Pons (tissue), 1 donor: ENCODE data around the gene NEMF.
"Not testable (repeated sequence)": the region's sequence is repeated elsewhere in the genome, so short reads cannot be mapped to it uniquely, and the experiment has no call there.

Experiments
- DNase-seq: peaks from one replicate; pipeline ENCODE4 v3.0.0-alpha.2; 2016; ENCODE audit warnings: low spot score

The NEMF gene

DNA sequence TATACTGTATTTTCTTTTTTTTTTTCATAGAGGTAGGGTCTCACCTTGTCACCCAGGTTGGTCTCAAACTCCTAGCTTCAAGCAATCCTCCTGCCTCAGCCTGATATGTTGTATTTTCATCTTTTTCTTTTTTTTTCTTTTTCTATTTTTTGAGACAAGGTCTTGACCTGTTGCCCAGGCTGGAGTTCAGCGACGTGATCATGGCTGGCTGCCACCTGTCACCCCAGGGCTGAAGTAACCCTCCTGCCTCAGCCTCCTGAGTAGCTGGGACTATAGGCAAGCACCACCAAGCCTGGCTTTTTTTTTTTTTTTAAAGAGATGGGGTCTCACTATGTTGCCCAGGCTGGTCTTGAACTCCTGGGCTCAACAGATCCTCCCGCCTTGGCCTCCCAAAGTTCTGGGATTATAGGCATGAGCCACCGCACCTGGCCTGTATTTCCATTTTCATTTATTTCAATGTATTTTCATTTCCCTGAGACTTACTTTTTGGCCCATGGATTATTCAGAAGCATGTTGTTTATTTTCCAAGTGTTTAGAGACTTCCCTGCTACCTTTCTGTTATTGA is 24.1 kb upstream of the NEMF start:
- DNase-seq, result no peak

- no peak for DNase-seq
These were observed 23.1 kb upstream of the NEMF start for GRCh38 chr14:49875640-49876198.

GRCh38 chr14:49873548-49873947 is 21.0 kb upstream of the NEMF start:
- DNase-seq, result not testable (repeated sequence)

DNA sequence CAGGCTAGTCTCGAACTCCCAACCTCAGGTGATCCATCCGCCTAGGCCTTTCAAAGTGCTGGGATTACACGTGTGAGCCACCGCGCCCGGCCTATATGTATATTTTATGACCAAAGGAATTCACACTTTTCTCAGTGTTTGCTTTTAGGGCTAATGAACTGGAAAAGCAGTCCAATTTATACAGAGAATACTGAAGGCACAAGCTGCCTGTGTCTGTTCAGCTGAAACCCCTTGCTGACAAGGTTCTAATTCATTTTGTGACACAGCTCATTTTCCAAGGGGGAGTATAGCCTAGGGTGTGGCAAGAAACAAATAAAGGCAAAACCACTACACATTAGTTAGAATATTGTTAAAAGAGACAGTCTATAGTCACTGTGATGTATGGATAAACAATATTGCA is 18.3 kb upstream of the NEMF start:
- no peak for DNase-seq

GRCh38 chr14:49868720-49869114 is 16.1 kb upstream of the NEMF start:
- peak; percentile 32 for DNase-seq

GRCh38 chr14:49867831-49868719 is 15.5 kb upstream of the NEMF start:
- peak; percentile 87 for DNase-seq

GRCh38 chr14:49865431-49865859 is 12.9 kb upstream of the NEMF start:
- DNase-seq, result peak; percentile 71

DNA sequence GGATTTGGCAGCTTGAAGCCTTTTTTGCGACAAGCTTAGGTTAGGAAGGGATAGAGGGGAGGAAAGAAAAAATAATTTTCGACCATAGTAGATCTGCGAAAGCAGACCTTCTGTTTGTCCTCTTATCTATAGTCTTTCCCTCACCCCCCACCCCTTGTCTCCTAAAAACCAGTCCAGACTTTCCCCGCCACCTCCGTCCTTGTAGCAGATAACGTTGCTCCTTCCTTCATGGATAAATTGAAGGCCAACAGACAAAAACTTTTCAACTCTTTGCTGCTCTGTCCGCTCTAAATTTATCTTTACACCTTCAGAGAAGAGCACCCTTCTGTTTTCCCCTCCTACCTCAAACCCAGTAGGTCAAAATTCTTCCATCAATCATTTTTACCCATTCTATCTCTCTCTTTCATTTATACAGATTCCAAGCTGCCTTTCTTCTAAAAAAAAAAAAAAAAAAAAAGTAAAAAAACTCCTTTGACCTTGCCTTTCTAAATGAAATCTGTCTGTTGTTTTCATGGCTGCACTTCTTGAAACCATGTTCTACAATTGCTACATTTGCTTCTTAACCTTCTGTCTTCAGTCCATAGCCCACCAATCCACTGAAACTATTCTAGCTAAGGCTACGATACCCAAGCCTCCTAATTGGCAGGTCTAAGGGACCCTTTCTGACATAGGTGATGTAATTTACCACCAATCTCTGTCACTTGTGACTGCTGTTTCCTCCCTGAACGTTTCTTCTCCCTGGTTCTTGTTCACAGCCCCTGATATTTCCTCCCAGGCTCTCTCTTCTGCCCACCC is 11.1 kb upstream of the NEMF start:
- no peak for DNase-seq

DNA sequence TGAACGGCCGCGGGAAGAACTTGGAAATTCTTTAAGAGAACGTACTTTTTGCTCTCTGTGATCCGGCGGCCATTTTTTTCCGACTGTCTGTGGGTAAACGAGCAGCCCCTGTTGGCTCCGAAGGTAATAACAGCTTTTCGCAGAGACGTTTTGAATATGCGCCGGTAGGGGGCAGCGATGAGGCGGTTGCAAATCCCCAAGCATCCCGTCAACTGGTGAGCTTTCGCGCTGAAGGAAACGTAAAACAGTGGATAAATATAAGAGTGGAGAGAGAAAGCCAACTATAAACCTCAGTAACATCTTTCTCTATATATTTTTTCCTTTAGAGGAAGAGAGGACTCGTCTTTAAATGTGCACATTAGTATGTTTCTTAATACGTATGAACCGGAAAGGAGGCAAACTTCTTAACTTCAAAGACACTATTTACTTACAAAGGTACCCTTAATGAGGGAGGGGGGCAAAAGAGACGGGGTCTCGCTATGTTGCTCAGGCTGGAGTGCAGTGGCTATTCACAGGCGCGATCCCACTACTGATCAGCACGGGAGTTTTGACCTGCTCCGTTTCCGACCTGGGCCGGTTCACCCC is 9.6 kb upstream of the NEMF start:
- peak; percentile 88 for DNase-seq

DNA sequence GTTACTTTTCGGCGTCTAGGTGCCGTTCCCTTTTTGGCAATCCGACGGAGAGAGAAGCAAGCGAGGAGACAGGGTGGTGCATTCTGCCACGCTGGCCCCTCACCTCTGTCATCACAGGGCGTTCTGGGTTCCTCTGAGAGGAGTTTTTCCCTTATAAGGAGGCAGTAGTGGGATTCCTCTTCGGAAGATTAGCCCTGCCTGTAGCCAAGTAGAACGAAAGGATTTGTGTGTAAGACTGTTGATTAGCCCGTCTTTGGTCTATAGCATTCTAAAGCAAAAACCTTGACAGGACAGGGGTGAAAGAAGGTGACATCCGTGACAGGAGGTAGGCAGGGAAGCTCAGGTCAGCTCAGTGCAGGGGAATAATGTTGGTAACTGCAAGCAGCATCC is 9.1 kb upstream of the NEMF start:
- DNase-seq, result no peak

GRCh38 chr14:49860988-49861698 is 8.6 kb upstream of the NEMF start:
- no peak for DNase-seq

- no peak for DNase-seq
These were observed 5.8 kb upstream of the NEMF start for GRCh38 chr14:49858383-49858782.

DNA sequence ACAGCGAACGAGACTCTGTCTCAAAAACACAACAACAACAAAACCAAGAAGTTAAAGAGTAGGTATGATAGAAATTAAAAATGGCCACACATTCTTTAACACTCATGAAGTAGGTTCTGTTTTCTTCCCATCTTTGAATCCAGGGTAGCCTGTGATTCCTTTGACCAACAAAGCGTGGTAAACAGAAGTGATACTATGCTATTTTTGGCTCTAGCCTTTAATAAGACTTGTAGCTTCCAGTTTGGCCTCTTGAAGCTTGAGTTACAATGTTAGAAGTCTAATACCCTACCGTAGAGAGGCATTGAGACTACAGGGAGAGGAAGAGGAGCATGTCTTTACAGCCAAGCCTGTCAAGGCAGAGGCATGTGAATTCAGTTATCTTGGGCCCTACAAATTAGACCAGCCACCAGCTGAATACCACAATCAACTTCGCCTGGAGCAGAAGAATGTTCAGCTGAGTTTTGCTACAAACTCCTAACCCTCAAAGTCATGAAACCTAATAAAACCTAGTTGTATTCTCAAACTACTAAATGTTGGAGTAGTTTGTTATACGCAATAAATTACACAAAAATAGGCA is 4.9 kb upstream of the NEMF start:
- peak; percentile 66 for DNase-seq

- peak; percentile 74 for DNase-seq
These were observed 1.2 kb upstream of the NEMF start for GRCh38 chr14:49853572-49854375.

DNA sequence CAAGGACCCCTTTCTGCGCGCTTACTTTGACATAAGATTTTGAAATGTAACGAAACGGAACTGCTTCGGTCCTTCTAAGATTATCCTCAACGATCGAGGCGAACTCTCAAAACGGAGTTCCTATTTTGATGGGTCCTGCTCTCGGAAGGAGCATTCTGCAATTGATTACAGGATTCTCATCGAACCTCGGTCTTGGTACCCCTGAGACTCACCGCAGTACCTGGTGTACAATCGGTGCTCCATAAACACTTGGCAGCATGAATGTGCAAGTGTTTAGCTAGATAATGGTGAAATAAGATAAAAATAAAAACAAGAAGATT is 530 bp upstream of the NEMF start:
- DNase-seq, result no peak

- no peak for DNase-seq
These were observed 775 bp downstream of the NEMF start for GRCh38 chr14:49851813-49852212.

GRCh38 chr14:49849213-49849847 is 3.3 kb downstream of the NEMF start:
- no peak for DNase-seq

GRCh38 chr14:49828640-49829039 is 23.9 kb downstream of the NEMF start:
- no peak for DNase-seq

DNA sequence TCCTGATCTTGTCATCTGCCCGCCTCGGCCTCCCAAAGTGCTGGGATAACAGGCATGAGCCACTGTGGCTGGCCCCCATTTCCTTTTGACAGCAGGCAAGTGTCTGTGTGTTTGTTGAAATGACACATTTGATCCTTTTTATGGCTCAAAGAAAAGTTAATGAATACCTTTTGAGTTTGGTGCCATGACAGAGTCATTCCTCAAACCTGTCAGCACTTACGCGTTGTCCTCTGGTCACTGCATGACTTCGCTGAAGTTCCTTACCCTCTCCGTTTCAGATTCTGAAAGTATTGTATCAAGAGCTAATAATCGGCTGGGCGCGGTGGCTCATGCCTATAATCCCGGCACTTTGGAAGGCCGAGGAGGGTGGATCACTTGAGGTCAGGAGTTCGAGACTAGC is 32.4 kb downstream of the NEMF start:
- no peak for DNase-seq

DNA sequence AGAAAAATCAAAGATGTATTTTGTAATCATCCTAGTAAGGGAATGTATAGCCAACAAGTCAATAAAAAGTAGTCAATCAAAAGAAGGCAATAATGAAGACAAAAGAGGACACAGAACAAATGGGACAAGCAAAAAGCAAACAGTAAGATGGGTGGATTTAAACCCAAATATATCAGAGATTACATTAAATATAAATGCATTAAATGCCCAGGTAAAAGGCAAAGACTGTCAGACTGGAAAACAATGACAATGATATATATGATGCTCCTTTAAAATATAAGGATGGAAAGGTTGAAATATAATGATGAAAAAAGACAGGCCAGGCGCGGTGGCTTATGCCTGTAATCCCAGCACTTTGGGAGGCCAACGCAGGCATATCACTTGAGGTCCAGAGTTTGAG is 35.7 kb downstream of the NEMF start:
- DNase-seq, result no peak
